Measurements from ENCODE around the gene ARFGAP1. TPM values are rescaled to one million over a fixed set of nuclear protein-coding genes. Genes with fewer than 3 reads are reported as not detected.

ARFGAP1 gene
- total and polyA plus RNA-seq, 10 of the 15 experiments (the other 5 are each of a cell fraction or from before 2014, with no cell fraction given): 0.45 to 79.9 (median 30.8) TPM

DNA sequence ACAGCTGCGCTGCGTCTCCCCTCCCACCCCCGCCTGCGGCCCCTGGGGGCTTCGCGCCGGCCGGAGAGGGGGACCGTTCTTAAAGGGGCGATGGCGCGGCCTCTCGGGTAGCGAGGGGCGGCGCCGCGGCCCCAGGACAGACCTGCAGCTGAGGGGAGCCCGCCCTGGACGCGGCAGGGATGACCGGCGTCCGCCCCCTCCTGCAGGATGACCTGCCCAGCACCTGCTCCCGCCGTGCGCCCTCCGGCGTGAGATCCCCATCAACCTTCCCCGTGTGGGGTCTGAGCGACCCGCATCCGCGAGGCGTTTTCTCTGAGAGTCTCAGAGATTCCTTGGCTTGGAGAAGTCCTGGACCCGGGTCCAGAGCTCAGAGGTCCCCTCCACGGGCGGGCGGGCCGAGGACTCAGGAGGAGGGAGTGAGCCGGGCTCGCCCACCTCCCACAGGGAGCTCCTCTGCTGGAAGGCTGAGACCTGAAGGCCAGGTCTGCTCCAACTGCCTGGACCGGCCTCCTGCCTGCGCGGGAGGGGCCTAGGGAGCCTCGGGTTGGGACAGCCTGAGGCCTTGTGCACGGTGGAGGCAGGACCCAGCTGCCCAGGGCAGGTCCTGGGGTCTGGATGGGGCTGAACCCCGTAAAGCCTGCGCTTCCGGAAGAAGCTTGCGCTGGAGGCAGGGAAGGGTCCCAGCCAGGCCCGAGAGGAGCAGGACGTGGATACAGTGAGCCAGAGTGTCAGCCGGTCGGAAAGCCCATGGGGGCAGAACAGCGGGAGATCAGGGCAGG lies 17.8 kb upstream of the ARFGAP1 start:
- no peaks in the 10 kb centered on the region for H3K36me3 ChIP-seq (ENCODE audit: control insufficient read depth in 2 of 2, insufficient read depth in 2 of 2, low read length in 1 of 2)
- no peaks in the 10 kb centered on the region; the same call in 1 of the 2 replicates for H4K20me1 ChIP-seq (ENCODE audit: control insufficient read depth, insufficient read depth)
- ChIA-PET POLR2A (no interaction called here), RAD21 (ENCODE audit: unreplicated experiment) (no interaction called here), CTCF (interaction anchor here (1.8 kb wide), 1 partner anchor 31 kb away, joined by 7 read pairs; no protein-coding TSS in a partner anchor), SMC1A (ENCODE audit: uncharacterized antibody, unreplicated experiment) (no interaction called here)
- no peak overlapping the region for H3K4me3 ChIP-seq
- no peak overlapping the region for H3K9ac ChIP-seq (ENCODE audit: control insufficient read depth, insufficient read depth, low read length)
- H3K4me2 ChIP-seq (ENCODE audit: control insufficient read depth, insufficient read depth): no peak overlapping the region
- FAIRE-seq (no peak), DNase-seq (ENCODE audit: low read depth, low spot score) (no peak), ATAC-seq (peak; percentile 28; the same call in 1 of the 3 replicates)
- intact Hi-C loops (cut with micrococcal nuclease; ENCODE audit: unreplicated experiment): no loop called here
- no TSS peak for BruUV-seq (replicated peaks)
- H3K79me2 ChIP-seq (ENCODE audit: control insufficient read depth, insufficient read depth, low read length): no peaks in the 10 kb centered on the region
- 9% methylated on average over 46 of the region's 56 CpGs for WGBS (ENCODE audit: insufficient coverage, insufficient replicate concordance, low lambda C conversion rate, missing lambda C conversion rate)
- in situ Hi-C loops (cut with MboI): no loop called here
- no peaks in the 10 kb centered on the region for H3K9me3 ChIP-seq (replicated peaks; ENCODE audit: control insufficient read depth, insufficient read depth, low read length)
- H2AFZ ChIP-seq (ENCODE audit: control insufficient read depth, low read depth, low read length): no peak overlapping the region
- peaks cover 0 to 11% of the 10 kb centered on the region in 2 experiments for H3K27me3 ChIP-seq (replicated peaks in 1 of 2; ENCODE audit: control insufficient read depth in 2 of 2, insufficient read depth in 2 of 2, low read length in 1 of 2)
- no peak overlapping the region for H3K27ac ChIP-seq (ENCODE audit: control insufficient read depth, insufficient read depth)
- H3K4me1 ChIP-seq (ENCODE audit: control insufficient read depth, insufficient read depth, low read length): no peaks in the 10 kb centered on the region
- TF ChIP-seq, protein P1, sequence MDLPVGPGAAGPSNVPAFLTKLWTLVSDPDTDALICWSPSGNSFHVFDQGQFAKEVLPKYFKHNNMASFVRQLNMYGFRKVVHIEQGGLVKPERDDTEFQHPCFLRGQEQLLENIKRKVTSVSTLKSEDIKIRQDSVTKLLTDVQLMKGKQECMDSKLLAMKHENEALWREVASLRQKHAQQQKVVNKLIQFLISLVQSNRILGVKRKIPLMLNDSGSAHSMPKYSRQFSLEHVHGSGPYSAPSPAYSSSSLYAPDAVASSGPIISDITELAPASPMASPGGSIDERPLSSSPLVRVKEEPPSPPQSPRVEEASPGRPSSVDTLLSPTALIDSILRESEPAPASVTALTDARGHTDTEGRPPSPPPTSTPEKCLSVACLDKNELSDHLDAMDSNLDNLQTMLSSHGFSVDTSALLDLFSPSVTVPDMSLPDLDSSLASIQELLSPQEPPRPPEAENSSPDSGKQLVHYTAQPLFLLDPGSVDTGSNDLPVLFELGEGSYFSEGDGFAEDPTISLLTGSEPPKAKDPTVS (IDR thresholded peaks at IDR 0.05; ENCODE audit: low read depth, low read length): no peak
- no peak for TF ChIP-seq ASH2L (IDR thresholded peaks at IDR 0.05; ENCODE audit: borderline replicate concordance, low read depth)
- TF ChIP-seq RELA (IDR thresholded peaks at IDR 0.05; ENCODE audit: borderline replicate concordance, partially characterized antibody): no peak
- TF ChIP-seq, protein P2, sequence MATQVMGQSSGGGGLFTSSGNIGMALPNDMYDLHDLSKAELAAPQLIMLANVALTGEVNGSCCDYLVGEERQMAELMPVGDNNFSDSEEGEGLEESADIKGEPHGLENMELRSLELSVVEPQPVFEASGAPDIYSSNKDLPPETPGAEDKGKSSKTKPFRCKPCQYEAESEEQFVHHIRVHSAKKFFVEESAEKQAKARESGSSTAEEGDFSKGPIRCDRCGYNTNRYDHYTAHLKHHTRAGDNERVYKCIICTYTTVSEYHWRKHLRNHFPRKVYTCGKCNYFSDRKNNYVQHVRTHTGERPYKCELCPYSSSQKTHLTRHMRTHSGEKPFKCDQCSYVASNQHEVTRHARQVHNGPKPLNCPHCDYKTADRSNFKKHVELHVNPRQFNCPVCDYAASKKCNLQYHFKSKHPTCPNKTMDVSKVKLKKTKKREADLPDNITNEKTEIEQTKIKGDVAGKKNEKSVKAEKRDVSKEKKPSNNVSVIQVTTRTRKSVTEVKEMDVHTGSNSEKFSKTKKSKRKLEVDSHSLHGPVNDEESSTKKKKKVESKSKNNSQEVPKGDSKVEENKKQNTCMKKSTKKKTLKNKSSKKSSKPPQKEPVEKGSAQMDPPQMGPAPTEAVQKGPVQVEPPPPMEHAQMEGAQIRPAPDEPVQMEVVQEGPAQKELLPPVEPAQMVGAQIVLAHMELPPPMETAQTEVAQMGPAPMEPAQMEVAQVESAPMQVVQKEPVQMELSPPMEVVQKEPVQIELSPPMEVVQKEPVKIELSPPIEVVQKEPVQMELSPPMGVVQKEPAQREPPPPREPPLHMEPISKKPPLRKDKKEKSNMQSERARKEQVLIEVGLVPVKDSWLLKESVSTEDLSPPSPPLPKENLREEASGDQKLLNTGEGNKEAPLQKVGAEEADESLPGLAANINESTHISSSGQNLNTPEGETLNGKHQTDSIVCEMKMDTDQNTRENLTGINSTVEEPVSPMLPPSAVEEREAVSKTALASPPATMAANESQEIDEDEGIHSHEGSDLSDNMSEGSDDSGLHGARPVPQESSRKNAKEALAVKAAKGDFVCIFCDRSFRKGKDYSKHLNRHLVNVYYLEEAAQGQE (IDR thresholded peaks at IDR 0.05; ENCODE audit: low read depth, low read length): no peak
- TF ChIP-seq, protein P3, sequence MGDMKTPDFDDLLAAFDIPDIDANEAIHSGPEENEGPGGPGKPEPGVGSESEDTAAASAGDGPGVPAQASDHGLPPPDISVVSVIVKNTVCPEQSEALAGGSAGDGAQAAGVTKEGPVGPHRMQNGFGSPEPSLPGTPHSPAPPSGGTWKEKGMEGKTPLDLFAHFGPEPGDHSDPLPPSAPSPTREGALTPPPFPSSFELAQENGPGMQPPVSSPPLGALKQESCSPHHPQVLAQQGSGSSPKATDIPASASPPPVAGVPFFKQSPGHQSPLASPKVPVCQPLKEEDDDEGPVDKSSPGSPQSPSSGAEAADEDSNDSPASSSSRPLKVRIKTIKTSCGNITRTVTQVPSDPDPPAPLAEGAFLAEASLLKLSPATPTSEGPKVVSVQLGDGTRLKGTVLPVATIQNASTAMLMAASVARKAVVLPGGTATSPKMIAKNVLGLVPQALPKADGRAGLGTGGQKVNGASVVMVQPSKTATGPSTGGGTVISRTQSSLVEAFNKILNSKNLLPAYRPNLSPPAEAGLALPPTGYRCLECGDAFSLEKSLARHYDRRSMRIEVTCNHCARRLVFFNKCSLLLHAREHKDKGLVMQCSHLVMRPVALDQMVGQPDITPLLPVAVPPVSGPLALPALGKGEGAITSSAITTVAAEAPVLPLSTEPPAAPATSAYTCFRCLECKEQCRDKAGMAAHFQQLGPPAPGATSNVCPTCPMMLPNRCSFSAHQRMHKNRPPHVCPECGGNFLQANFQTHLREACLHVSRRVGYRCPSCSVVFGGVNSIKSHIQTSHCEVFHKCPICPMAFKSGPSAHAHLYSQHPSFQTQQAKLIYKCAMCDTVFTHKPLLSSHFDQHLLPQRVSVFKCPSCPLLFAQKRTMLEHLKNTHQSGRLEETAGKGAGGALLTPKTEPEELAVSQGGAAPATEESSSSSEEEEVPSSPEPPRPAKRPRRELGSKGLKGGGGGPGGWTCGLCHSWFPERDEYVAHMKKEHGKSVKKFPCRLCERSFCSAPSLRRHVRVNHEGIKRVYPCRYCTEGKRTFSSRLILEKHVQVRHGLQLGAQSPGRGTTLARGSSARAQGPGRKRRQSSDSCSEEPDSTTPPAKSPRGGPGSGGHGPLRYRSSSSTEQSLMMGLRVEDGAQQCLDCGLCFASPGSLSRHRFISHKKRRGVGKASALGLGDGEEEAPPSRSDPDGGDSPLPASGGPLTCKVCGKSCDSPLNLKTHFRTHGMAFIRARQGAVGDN (IDR thresholded peaks at IDR 0.05): no peak
- TF ChIP-seq ZNF207 (IDR thresholded peaks at IDR 0.05; ENCODE audit: borderline replicate concordance): no peak
- TF ChIP-seq JUND (IDR thresholded peaks at IDR 0.05; ENCODE audit: low read depth, low read length): no peak
- TF ChIP-seq, protein P4, sequence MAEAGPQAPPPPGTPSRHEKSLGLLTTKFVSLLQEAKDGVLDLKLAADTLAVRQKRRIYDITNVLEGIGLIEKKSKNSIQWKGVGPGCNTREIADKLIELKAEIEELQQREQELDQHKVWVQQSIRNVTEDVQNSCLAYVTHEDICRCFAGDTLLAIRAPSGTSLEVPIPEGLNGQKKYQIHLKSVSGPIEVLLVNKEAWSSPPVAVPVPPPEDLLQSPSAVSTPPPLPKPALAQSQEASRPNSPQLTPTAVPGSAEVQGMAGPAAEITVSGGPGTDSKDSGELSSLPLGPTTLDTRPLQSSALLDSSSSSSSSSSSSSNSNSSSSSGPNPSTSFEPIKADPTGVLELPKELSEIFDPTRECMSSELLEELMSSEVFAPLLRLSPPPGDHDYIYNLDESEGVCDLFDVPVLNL (IDR thresholded peaks at IDR 0.05; ENCODE audit: low read depth, low read length): no peak
- TF ChIP-seq, protein P5, sequence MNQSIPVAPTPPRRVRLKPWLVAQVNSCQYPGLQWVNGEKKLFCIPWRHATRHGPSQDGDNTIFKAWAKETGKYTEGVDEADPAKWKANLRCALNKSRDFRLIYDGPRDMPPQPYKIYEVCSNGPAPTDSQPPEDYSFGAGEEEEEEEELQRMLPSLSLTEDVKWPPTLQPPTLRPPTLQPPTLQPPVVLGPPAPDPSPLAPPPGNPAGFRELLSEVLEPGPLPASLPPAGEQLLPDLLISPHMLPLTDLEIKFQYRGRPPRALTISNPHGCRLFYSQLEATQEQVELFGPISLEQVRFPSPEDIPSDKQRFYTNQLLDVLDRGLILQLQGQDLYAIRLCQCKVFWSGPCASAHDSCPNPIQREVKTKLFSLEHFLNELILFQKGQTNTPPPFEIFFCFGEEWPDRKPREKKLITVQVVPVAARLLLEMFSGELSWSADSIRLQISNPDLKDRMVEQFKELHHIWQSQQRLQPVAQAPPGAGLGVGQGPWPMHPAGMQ (IDR thresholded peaks at IDR 0.05; ENCODE audit: borderline replicate concordance): no peak

All from GM12878 (cell line).